ENCODE measurements around the gene SMARCD1. TPM values are rescaled to one million over a fixed set of nuclear protein-coding genes. Genes with fewer than 3 reads are reported as not detected.

The SMARCD1 gene
- total and polyA plus RNA-seq, 4 donors = 4.6 to 24.4 (median 15.3) TPM

DNA sequence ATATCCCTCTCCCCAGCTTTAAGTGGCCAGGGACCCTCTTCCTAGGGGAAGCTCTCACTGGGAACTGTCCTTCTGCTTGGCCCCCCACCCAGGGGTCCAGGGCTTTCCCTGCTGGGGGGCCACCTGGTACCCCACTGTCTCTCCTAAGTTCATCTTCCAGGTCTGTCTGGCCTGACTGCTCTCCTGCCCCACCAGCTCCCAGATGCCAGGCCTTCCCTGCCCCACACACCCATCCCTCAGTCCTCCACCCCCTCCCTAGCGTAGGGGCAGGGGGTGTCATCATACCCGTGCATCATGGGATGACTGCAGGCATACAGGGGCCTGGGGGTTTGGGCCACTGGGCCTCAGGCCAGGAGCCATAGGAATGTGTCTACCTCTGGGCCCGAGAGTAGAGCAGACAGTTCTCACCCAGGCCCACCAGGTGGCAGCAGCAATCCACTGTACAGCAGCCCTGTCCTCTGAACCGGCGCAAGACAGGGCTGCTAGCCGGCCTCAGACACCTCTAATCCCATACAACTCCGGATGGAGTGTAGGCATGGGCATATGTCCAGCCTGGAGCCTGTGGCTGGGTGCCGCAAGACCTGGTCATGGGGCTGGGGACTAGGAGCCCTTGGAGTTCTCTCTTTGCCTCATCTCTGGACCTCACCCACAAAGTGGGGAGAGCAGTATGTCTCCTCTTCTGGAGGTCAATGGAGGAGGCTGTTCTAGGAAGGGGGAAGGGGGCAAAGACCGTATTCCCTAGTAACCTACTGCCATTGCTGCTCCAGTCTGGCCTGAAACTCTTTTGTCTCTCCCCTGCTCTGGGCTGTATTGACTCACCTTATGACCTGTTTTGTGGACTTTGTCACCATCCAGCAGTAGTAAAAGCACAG, 10.0 kb upstream of the SMARCD1 start:
- no peaks in the 10 kb centered on the region for H3K27me3 ChIP-seq (ENCODE audit: control insufficient read depth in 4 of 4, insufficient read depth in 4 of 4, low read length in 3 of 4)
- 2% methylated on average over 9 of the region's 9 CpGs for WGBS
- TF ChIP-seq, protein P1, sequence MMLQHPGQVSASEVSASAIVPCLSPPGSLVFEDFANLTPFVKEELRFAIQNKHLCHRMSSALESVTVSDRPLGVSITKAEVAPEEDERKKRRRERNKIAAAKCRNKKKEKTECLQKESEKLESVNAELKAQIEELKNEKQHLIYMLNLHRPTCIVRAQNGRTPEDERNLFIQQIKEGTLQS (IDR thresholded peaks at IDR 0.05) = no peak
- TF ChIP-seq RAD21 (IDR thresholded peaks at IDR 0.05) (peak; percentile 99), SP1 (IDR thresholded peaks at IDR 0.05) (peak; percentile 88), YY1 (IDR thresholded peaks at IDR 0.05) (peak; percentile 35), GABPA (IDR thresholded peaks at IDR 0.05 in 1 of 2, conservative IDR thresholded peaks at IDR 0.05 in 1 of 2) (no peak), MAX (IDR thresholded peaks at IDR 0.05) (no peak), RXRA (IDR thresholded peaks at IDR 0.05) (peak; percentile 57 to 71), HNF4G (IDR thresholded peaks at IDR 0.05) (peak; percentile 52), NR2F2 (IDR thresholded peaks at IDR 0.05) (peak; percentile 77), HNF4A (conservative IDR thresholded peaks at IDR 0.05) (peak; percentile 75 to 88)
- TF ChIP-seq, protein P2, sequence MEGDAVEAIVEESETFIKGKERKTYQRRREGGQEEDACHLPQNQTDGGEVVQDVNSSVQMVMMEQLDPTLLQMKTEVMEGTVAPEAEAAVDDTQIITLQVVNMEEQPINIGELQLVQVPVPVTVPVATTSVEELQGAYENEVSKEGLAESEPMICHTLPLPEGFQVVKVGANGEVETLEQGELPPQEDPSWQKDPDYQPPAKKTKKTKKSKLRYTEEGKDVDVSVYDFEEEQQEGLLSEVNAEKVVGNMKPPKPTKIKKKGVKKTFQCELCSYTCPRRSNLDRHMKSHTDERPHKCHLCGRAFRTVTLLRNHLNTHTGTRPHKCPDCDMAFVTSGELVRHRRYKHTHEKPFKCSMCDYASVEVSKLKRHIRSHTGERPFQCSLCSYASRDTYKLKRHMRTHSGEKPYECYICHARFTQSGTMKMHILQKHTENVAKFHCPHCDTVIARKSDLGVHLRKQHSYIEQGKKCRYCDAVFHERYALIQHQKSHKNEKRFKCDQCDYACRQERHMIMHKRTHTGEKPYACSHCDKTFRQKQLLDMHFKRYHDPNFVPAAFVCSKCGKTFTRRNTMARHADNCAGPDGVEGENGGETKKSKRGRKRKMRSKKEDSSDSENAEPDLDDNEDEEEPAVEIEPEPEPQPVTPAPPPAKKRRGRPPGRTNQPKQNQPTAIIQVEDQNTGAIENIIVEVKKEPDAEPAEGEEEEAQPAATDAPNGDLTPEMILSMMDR (IDR thresholded peaks at IDR 0.05; ENCODE audit: low read depth, low read length, missing input control) = peak; percentile 97
- TF ChIP-seq, protein P3, sequence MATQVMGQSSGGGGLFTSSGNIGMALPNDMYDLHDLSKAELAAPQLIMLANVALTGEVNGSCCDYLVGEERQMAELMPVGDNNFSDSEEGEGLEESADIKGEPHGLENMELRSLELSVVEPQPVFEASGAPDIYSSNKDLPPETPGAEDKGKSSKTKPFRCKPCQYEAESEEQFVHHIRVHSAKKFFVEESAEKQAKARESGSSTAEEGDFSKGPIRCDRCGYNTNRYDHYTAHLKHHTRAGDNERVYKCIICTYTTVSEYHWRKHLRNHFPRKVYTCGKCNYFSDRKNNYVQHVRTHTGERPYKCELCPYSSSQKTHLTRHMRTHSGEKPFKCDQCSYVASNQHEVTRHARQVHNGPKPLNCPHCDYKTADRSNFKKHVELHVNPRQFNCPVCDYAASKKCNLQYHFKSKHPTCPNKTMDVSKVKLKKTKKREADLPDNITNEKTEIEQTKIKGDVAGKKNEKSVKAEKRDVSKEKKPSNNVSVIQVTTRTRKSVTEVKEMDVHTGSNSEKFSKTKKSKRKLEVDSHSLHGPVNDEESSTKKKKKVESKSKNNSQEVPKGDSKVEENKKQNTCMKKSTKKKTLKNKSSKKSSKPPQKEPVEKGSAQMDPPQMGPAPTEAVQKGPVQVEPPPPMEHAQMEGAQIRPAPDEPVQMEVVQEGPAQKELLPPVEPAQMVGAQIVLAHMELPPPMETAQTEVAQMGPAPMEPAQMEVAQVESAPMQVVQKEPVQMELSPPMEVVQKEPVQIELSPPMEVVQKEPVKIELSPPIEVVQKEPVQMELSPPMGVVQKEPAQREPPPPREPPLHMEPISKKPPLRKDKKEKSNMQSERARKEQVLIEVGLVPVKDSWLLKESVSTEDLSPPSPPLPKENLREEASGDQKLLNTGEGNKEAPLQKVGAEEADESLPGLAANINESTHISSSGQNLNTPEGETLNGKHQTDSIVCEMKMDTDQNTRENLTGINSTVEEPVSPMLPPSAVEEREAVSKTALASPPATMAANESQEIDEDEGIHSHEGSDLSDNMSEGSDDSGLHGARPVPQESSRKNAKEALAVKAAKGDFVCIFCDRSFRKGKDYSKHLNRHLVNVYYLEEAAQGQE (IDR thresholded peaks at IDR 0.05) = peak; percentile 20

DNA sequence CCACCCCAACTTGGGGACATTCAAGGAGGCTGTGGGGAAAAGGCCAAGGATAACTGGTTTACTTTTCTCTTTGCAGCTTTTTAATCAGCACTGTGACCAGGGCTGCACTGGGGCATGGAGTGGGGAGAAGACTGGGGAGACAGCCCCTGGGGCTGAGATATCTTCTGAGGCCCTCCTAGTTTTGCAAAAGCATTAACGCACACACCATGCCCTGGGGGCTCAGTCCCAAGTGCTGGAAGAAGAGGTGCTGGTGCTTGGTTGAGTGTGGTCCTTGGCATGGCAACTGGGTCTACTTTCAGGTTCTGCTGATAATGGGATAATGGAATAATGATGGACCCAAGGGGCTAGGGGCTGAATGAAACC, 9.4 kb upstream of the SMARCD1 start:
- H3K4me1 ChIP-seq (ENCODE audit: control insufficient read depth in 4 of 4, insufficient read depth in 4 of 4, low read length in 3 of 4) = peaks cover 0 to 11% (median 8%) of the 10 kb centered on the region in 4 donors
- H3K9me3 ChIP-seq (ENCODE audit: control insufficient read depth in 4 of 4, low read length in 3 of 4) = no peaks in the 10 kb centered on the region
- H3K27me3 ChIP-seq (ENCODE audit: control insufficient read depth in 4 of 4, insufficient read depth in 4 of 4, low read length in 3 of 4) = no peaks in the 10 kb centered on the region
- H3K27ac ChIP-seq (ENCODE audit: low read depth in 1 of 2, low read length in 2 of 2) = peak overlapping the region in 1 of 2 donors; percentile 59
- no peaks in the 10 kb centered on the region for H3K36me3 ChIP-seq (ENCODE audit: control insufficient read depth in 4 of 4, insufficient read depth in 3 of 4, low read depth in 1 of 4, low read length in 3 of 4)
- no peak for DNase-seq (ENCODE audit: low spot score)
- no peak overlapping the region for H3K4me3 ChIP-seq (ENCODE audit: low read depth in 1 of 3, low read length in 3 of 3)
- 98% methylated on average over 1 of the region's 1 CpG for WGBS
- no peak overlapping the region for H3K9ac ChIP-seq (ENCODE audit: low read depth in 1 of 2, low read length in 2 of 2)
- TF ChIP-seq, protein P3 (IDR thresholded peaks at IDR 0.05) = no peak
- TF ChIP-seq, protein P1 (IDR thresholded peaks at IDR 0.05) = no peak
- TF ChIP-seq RXRA (IDR thresholded peaks at IDR 0.05) = no peak
- no peak for TF ChIP-seq HNF4A (conservative IDR thresholded peaks at IDR 0.05)
- TF ChIP-seq JUND (IDR thresholded peaks at IDR 0.05) = no peak
- TF ChIP-seq RAD21 (IDR thresholded peaks at IDR 0.05) = no peak
- no peak for TF ChIP-seq FOXA2 (IDR thresholded peaks at IDR 0.05)
- no peak for TF ChIP-seq GABPA (IDR thresholded peaks at IDR 0.05 in 1 of 2, conservative IDR thresholded peaks at IDR 0.05 in 1 of 2)
- TF ChIP-seq MAX (IDR thresholded peaks at IDR 0.05) = no peak
- no peak for TF ChIP-seq FOXA1 (IDR thresholded peaks at IDR 0.05)
- TF ChIP-seq TAF1 (conservative IDR thresholded peaks at IDR 0.05) = no peak
- no peak for TF ChIP-seq HNF4G (IDR thresholded peaks at IDR 0.05)
- no peak for TF ChIP-seq SP1 (IDR thresholded peaks at IDR 0.05)
- no peak for TF ChIP-seq NR2F2 (IDR thresholded peaks at IDR 0.05)
- TF ChIP-seq YY1 (IDR thresholded peaks at IDR 0.05) = no peak
- TF ChIP-seq EGR1 (IDR thresholded peaks at IDR 0.05; ENCODE audit: low read depth in 2 of 2) = no peak

More for the DNA sequence above, 10.0 kb upstream of the SMARCD1 start:
- Histone ChIP-seq H3K9ac (ENCODE audit: low read depth in 1 of 2, low read length in 2 of 2) (no peak overlapping the region), H3K4me1 (ENCODE audit: control insufficient read depth in 4 of 4, insufficient read depth in 4 of 4, low read length in 3 of 4) (peaks cover 0 to 12% (median 9%) of the 10 kb centered on the region in 4 donors), H3K4me3 (ENCODE audit: low read depth in 1 of 3, low read length in 3 of 3) (no peak overlapping the region), H3K36me3 (ENCODE audit: control insufficient read depth in 4 of 4, insufficient read depth in 3 of 4, low read depth in 1 of 4, low read length in 3 of 4) (no peaks in the 10 kb centered on the region), H3K27ac (ENCODE audit: low read depth in 1 of 2, low read length in 2 of 2) (peak overlapping the region in 1 of 2 donors; percentile 59), H3K9me3 (ENCODE audit: control insufficient read depth in 4 of 4, low read length in 3 of 4) (no peaks in the 10 kb centered on the region)
- DNase-seq (ENCODE audit: low spot score) = peak; percentile 91
